ENCODE results near the gene INHBE.

INHBE gene

GRCh38 chr12:57473886-57474285, 18.8 kb downstream of the INHBE start:
- in situ Hi-C loops (cut with MboI; ENCODE audit: low sequenced_read_pairs): no loop called here

GRCh38 chr12:57474430-57474829, 19.3 kb downstream of the INHBE start:
- in situ Hi-C loops (cut with MboI; ENCODE audit: low sequenced_read_pairs): no loop called here

GRCh38 chr12:57474862-57475261, 19.8 kb downstream of the INHBE start:
- in situ Hi-C loops (cut with MboI; ENCODE audit: low sequenced_read_pairs): no loop called here

GRCh38 chr12:57475271-57476161, 20.4 kb downstream of the INHBE start:
- in situ Hi-C loops (cut with MboI; ENCODE audit: low sequenced_read_pairs): no loop called here

- in situ Hi-C loops (cut with MboI; ENCODE audit: low sequenced_read_pairs): no loop called here
These were observed 21.3 kb downstream of the INHBE start for GRCh38 chr12:57476162-57476992.

- in situ Hi-C loops (cut with MboI; ENCODE audit: low sequenced_read_pairs): no loop called here
These were observed 22.0 kb downstream of the INHBE start for GRCh38 chr12:57476993-57477709.

GRCh38 chr12:57477710-57478681, 22.9 kb downstream of the INHBE start:
- in situ Hi-C loops (cut with MboI; ENCODE audit: low sequenced_read_pairs): no loop called here

- in situ Hi-C loops (cut with MboI; ENCODE audit: low sequenced_read_pairs): no loop called here
These were observed 23.9 kb downstream of the INHBE start for GRCh38 chr12:57479043-57479375.

GRCh38 chr12:57479376-57480115, 24.4 kb downstream of the INHBE start, which contains the start of gene ARHGAP9:
Gene ARHGAP9 (minus strand): TSS chr12:57479866. CDS start chr12:57479406, 460 bp downstream.
- in situ Hi-C loops (cut with MboI; ENCODE audit: low sequenced_read_pairs): no loop called here

- in situ Hi-C loops (cut with MboI; ENCODE audit: low sequenced_read_pairs): no loop called here
These were observed 26.6 kb downstream of the INHBE start for GRCh38 chr12:57481671-57482070.

- in situ Hi-C loops (cut with MboI; ENCODE audit: low sequenced_read_pairs): no loop called here
These were observed 28.4 kb downstream of the INHBE start for GRCh38 chr12:57483466-57483865.

- in situ Hi-C loops (cut with MboI; ENCODE audit: low sequenced_read_pairs): no loop called here
These were observed 30.6 kb downstream of the INHBE start for GRCh38 chr12:57485695-57486094.

GRCh38 chr12:57487055-57487596, 32.0 kb downstream of the INHBE start:
- in situ Hi-C loops (cut with MboI; ENCODE audit: low sequenced_read_pairs): no loop called here

- in situ Hi-C loops (cut with MboI; ENCODE audit: low sequenced_read_pairs): no loop called here
These were observed 32.7 kb downstream of the INHBE start, which contains the start of gene MARS1 for GRCh38 chr12:57487597-57488401. Gene MARS1 (plus strand): TSS chr12:57488068. CDS start chr12:57488091, 23 bp downstream.

GRCh38 chr12:57488402-57489156, 33.5 kb downstream of the INHBE start:
- in situ Hi-C loops (cut with MboI; ENCODE audit: low sequenced_read_pairs): no loop called here

- in situ Hi-C loops (cut with MboI; ENCODE audit: low sequenced_read_pairs): no loop called here
These were observed 34.1 kb downstream of the INHBE start for GRCh38 chr12:57489157-57489641.

- in situ Hi-C loops (cut with MboI; ENCODE audit: low sequenced_read_pairs): no loop called here
These were observed 35.0 kb downstream of the INHBE start for GRCh38 chr12:57490126-57490525.
